Measurements from ENCODE around the gene ZNG1A.
"Not testable (repeated sequence)": the region's sequence is repeated elsewhere in the genome, so short reads cannot be mapped to it uniquely, and the experiment has no call there.

The ZNG1A gene

GRCh38 chr9:93909-94308, 84.9 kb downstream of the ZNG1A start:
- not testable (repeated sequence) for H3K4me3 ChIP-seq (ENCODE audit: low read depth, low read length); H3K36me3 ChIP-seq (ENCODE audit: control insufficient read depth, insufficient read depth, low read length); H3K27ac ChIP-seq (ENCODE audit: low read depth, low read length); H3K9ac ChIP-seq (ENCODE audit: low read length); H3K9me3 ChIP-seq (ENCODE audit: control insufficient read depth, insufficient read depth, low read depth, low read length); H3K27me3 ChIP-seq (ENCODE audit: control insufficient read depth, insufficient read depth, low read length); H3K4me1 ChIP-seq (ENCODE audit: control insufficient read depth, insufficient read depth, low read length)

- not testable (repeated sequence) for H3K9ac ChIP-seq (ENCODE audit: low read length); H3K27ac ChIP-seq (ENCODE audit: low read depth, low read length); H3K27me3 ChIP-seq (ENCODE audit: control insufficient read depth, insufficient read depth, low read length); H3K4me1 ChIP-seq (ENCODE audit: control insufficient read depth, insufficient read depth, low read length); H3K9me3 ChIP-seq (ENCODE audit: control insufficient read depth, insufficient read depth, low read depth, low read length); H3K4me3 ChIP-seq (ENCODE audit: low read depth, low read length); H3K36me3 ChIP-seq (ENCODE audit: control insufficient read depth, insufficient read depth, low read length)
Measured at GRCh38 chr9:90851-91250, 88.0 kb downstream of the ZNG1A start.

- H3K27me3 ChIP-seq (ENCODE audit: control insufficient read depth, insufficient read depth, low read length); H3K9me3 ChIP-seq (ENCODE audit: control insufficient read depth, insufficient read depth, low read depth, low read length); H3K36me3 ChIP-seq (ENCODE audit: control insufficient read depth, insufficient read depth, low read length); H3K4me1 ChIP-seq (ENCODE audit: control insufficient read depth, insufficient read depth, low read length); H3K9ac ChIP-seq (ENCODE audit: low read length); H3K27ac ChIP-seq (ENCODE audit: low read depth, low read length); H3K4me3 ChIP-seq (ENCODE audit: low read depth, low read length): not testable (repeated sequence)
Measured at GRCh38 chr9:88396-89037, 90.3 kb downstream of the ZNG1A start.

GRCh38 chr9:87860-88259, 91.0 kb downstream of the ZNG1A start:
- not testable (repeated sequence) for H3K27ac ChIP-seq (ENCODE audit: low read depth, low read length); H3K9ac ChIP-seq (ENCODE audit: low read length); H3K4me3 ChIP-seq (ENCODE audit: low read depth, low read length); H3K4me1 ChIP-seq (ENCODE audit: control insufficient read depth, insufficient read depth, low read length); H3K36me3 ChIP-seq (ENCODE audit: control insufficient read depth, insufficient read depth, low read length); H3K9me3 ChIP-seq (ENCODE audit: control insufficient read depth, insufficient read depth, low read depth, low read length); H3K27me3 ChIP-seq (ENCODE audit: control insufficient read depth, insufficient read depth, low read length)

- not testable (repeated sequence) for H3K4me3 ChIP-seq (ENCODE audit: low read depth, low read length); H3K9ac ChIP-seq (ENCODE audit: low read length); H3K9me3 ChIP-seq (ENCODE audit: control insufficient read depth, insufficient read depth, low read depth, low read length); H3K4me1 ChIP-seq (ENCODE audit: control insufficient read depth, insufficient read depth, low read length); H3K27me3 ChIP-seq (ENCODE audit: control insufficient read depth, insufficient read depth, low read length); H3K27ac ChIP-seq (ENCODE audit: low read depth, low read length); H3K36me3 ChIP-seq (ENCODE audit: control insufficient read depth, insufficient read depth, low read length)
Measured at GRCh38 chr9:87105-87504, 91.8 kb downstream of the ZNG1A start.

GRCh38 chr9:86697-87096, 92.2 kb downstream of the ZNG1A start:
- not testable (repeated sequence) for H3K4me1 ChIP-seq (ENCODE audit: control insufficient read depth, insufficient read depth, low read length); H3K36me3 ChIP-seq (ENCODE audit: control insufficient read depth, insufficient read depth, low read length); H3K9ac ChIP-seq (ENCODE audit: low read length); H3K9me3 ChIP-seq (ENCODE audit: control insufficient read depth, insufficient read depth, low read depth, low read length); H3K27ac ChIP-seq (ENCODE audit: low read depth, low read length); H3K27me3 ChIP-seq (ENCODE audit: control insufficient read depth, insufficient read depth, low read length); H3K4me3 ChIP-seq (ENCODE audit: low read depth, low read length)

GRCh38 chr9:82932-83689, 95.7 kb downstream of the ZNG1A start:
- not testable (repeated sequence) for H3K4me3 ChIP-seq (ENCODE audit: low read depth, low read length); H3K27me3 ChIP-seq (ENCODE audit: control insufficient read depth, insufficient read depth, low read length); H3K27ac ChIP-seq (ENCODE audit: low read depth, low read length); H3K4me1 ChIP-seq (ENCODE audit: control insufficient read depth, insufficient read depth, low read length); H3K9me3 ChIP-seq (ENCODE audit: control insufficient read depth, insufficient read depth, low read depth, low read length); H3K36me3 ChIP-seq (ENCODE audit: control insufficient read depth, insufficient read depth, low read length); H3K9ac ChIP-seq (ENCODE audit: low read length)

- not testable (repeated sequence) for H3K4me1 ChIP-seq (ENCODE audit: control insufficient read depth, insufficient read depth, low read length); H3K9ac ChIP-seq (ENCODE audit: low read length); H3K4me3 ChIP-seq (ENCODE audit: low read depth, low read length); H3K9me3 ChIP-seq (ENCODE audit: control insufficient read depth, insufficient read depth, low read depth, low read length); H3K36me3 ChIP-seq (ENCODE audit: control insufficient read depth, insufficient read depth, low read length); H3K27ac ChIP-seq (ENCODE audit: low read depth, low read length)
- peaks cover 26% of the 10 kb centered on the region for H3K27me3 ChIP-seq (ENCODE audit: control insufficient read depth, insufficient read depth, low read length)
Measured at GRCh38 chr9:78333-78732, 100.5 kb downstream of the ZNG1A start.

- not testable (repeated sequence) for H3K9me3 ChIP-seq (ENCODE audit: control insufficient read depth, insufficient read depth, low read depth, low read length); H3K27ac ChIP-seq (ENCODE audit: low read depth, low read length); H3K4me1 ChIP-seq (ENCODE audit: control insufficient read depth, insufficient read depth, low read length); H3K9ac ChIP-seq (ENCODE audit: low read length); H3K36me3 ChIP-seq (ENCODE audit: control insufficient read depth, insufficient read depth, low read length); H3K4me3 ChIP-seq (ENCODE audit: low read depth, low read length)
- H3K27me3 ChIP-seq (ENCODE audit: control insufficient read depth, insufficient read depth, low read length), result peaks cover 41% of the 10 kb centered on the region
Measured at GRCh38 chr9:76389-76788, 102.5 kb downstream of the ZNG1A start.

- not testable (repeated sequence) for H3K9me3 ChIP-seq (ENCODE audit: control insufficient read depth, insufficient read depth, low read depth, low read length); H3K27ac ChIP-seq (ENCODE audit: low read depth, low read length); H3K9ac ChIP-seq (ENCODE audit: low read length); H3K36me3 ChIP-seq (ENCODE audit: control insufficient read depth, insufficient read depth, low read length); H3K4me1 ChIP-seq (ENCODE audit: control insufficient read depth, insufficient read depth, low read length)
- H3K4me3 ChIP-seq (ENCODE audit: low read depth, low read length), result peak overlapping the region; percentile 60
- H3K27me3 ChIP-seq (ENCODE audit: control insufficient read depth, insufficient read depth, low read length), result peaks cover 38% of the 10 kb centered on the region
Measured at GRCh38 chr9:73900-74525, 104.8 kb downstream of the ZNG1A start.

- H3K9me3 ChIP-seq (ENCODE audit: control insufficient read depth, insufficient read depth, low read depth, low read length); H3K27ac ChIP-seq (ENCODE audit: low read depth, low read length); H3K36me3 ChIP-seq (ENCODE audit: control insufficient read depth, insufficient read depth, low read length); H3K9ac ChIP-seq (ENCODE audit: low read length); H3K4me1 ChIP-seq (ENCODE audit: control insufficient read depth, insufficient read depth, low read length): not testable (repeated sequence)
- peaks cover 38% of the 10 kb centered on the region for H3K27me3 ChIP-seq (ENCODE audit: control insufficient read depth, insufficient read depth, low read length)
- H3K4me3 ChIP-seq (ENCODE audit: low read depth, low read length), result peak overlapping the region; percentile 60
Measured at GRCh38 chr9:73076-73899, 105.6 kb downstream of the ZNG1A start.

Data from HUES6 (cell line).